ENCODE data around the gene PAK4.
A peak's percentile ranks its signal among the peaks of the same experiment; 100 is the strongest.

The PAK4 gene

DNA sequence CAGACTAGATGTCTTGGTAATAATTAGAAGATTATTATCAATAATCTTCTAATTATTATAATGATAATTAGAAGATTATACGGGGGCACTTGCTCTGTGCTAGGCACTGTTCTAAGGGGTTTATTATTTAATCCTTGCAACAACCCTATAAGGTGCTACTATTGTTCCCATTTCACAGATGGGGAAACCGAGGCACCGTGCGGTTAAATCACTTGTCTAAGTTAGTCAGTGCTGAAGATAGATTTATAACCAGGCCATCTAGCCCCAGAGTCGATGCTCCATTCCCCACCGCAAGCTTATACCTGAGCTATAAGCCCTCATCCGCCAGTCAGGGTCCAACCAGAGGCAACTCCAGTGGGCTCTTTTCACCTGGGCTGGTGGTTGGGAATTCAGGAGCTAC is 43.4 kb upstream of the PAK4 start:
- no peak for ATAC-seq (ENCODE audit: low read depth)
- DNase-seq (ENCODE audit: low spot score) = no peak
- Histone ChIP-seq H3K27me3 (ENCODE audit: insufficient read depth, poor library complexity, severe bottlenecking) (no peaks in the 10 kb centered on the region), H3K36me3 (ENCODE audit: low read depth) (peaks cover 6% of the 10 kb centered on the region), H3K4me1 (ENCODE audit: insufficient read depth, poor library complexity, severe bottlenecking) (peaks cover 15% of the 10 kb centered on the region), H3K27ac (ENCODE audit: poor library complexity, severe bottlenecking) (no peak overlapping the region), H3K4me3 (ENCODE audit: severe bottlenecking) (peak overlapping the region; percentile 44), H3K9me3 (ENCODE audit: severe bottlenecking) (no peaks in the 10 kb centered on the region)
- no peak for TF ChIP-seq CTCF (IDR thresholded peaks at IDR 0.05; ENCODE audit: poor library complexity, severe bottlenecking)

DNA sequence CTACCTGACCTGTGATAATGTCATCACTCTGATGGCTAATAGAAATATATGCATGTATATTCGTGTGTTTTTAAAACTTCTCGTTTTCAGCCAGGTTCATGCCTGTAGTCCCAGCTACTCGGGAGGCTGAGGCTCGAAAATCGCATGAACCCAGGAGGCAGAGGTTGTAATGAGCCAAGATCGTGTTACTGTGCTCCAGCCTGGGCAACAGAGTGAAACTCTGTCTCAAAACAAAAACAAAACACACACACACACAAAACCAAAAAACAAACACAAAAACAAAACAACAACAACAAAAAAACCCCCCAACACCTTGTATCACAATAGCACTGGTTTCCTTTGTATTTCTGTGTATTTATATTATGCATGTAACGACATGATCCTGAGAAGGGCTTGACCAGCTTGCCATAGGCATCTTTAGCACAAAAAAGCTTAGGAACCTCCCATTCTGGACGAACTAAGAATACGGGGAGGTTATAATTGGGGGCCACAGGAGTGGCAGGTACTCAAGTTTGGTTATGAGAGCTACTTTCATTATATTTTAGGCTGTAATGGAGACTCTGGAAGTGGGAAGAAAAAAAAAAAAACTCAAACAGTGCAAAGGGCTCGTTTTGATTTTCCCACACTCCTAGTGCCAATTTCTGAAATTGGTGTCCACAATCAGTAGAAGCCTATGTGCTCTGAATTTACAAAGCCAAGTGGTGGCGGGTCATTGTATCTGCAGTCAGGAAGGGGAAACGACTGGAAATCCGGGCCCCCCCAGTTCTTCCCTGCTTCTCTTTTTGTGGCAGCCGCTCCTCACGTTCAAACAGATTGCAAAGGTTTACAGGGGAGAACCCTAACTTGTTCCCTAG is 42.6 kb upstream of the PAK4 start:
- Histone ChIP-seq H3K27ac (ENCODE audit: poor library complexity, severe bottlenecking) (peak overlapping the region; percentile 14), H3K36me3 (ENCODE audit: low read depth) (no peaks in the 10 kb centered on the region), H3K9me3 (ENCODE audit: severe bottlenecking) (no peaks in the 10 kb centered on the region), H3K4me1 (ENCODE audit: insufficient read depth, poor library complexity, severe bottlenecking) (peaks cover 15% of the 10 kb centered on the region), H3K27me3 (ENCODE audit: insufficient read depth, poor library complexity, severe bottlenecking) (no peaks in the 10 kb centered on the region), H3K4me3 (ENCODE audit: severe bottlenecking) (peak overlapping the region; percentile 44)
- no peak for TF ChIP-seq CTCF (IDR thresholded peaks at IDR 0.05; ENCODE audit: poor library complexity, severe bottlenecking)
- ATAC-seq (ENCODE audit: low read depth) (no peak), DNase-seq (ENCODE audit: low spot score) (no peak)

- H3K4me1 ChIP-seq (ENCODE audit: insufficient read depth, poor library complexity, severe bottlenecking) = peaks cover 15% of the 10 kb centered on the region
- H3K27me3 ChIP-seq (ENCODE audit: insufficient read depth, poor library complexity, severe bottlenecking) = no peaks in the 10 kb centered on the region
- no peak for DNase-seq (ENCODE audit: low spot score)
- H3K27ac ChIP-seq (ENCODE audit: poor library complexity, severe bottlenecking) = peak overlapping the region; percentile 14
- no peaks in the 10 kb centered on the region for H3K9me3 ChIP-seq (ENCODE audit: severe bottlenecking)
- H3K4me3 ChIP-seq (ENCODE audit: severe bottlenecking) = peak overlapping the region; percentile 44
- peak; percentile 5; the same call in 2 of the 3 replicates for ATAC-seq (ENCODE audit: low read depth)
- H3K36me3 ChIP-seq (ENCODE audit: low read depth) = no peaks in the 10 kb centered on the region
- TF ChIP-seq CTCF (IDR thresholded peaks at IDR 0.05; ENCODE audit: poor library complexity, severe bottlenecking) = no peak
These were observed 42.0 kb upstream of the PAK4 start for GRCh38 chr19:39083599-39083982.

DNA sequence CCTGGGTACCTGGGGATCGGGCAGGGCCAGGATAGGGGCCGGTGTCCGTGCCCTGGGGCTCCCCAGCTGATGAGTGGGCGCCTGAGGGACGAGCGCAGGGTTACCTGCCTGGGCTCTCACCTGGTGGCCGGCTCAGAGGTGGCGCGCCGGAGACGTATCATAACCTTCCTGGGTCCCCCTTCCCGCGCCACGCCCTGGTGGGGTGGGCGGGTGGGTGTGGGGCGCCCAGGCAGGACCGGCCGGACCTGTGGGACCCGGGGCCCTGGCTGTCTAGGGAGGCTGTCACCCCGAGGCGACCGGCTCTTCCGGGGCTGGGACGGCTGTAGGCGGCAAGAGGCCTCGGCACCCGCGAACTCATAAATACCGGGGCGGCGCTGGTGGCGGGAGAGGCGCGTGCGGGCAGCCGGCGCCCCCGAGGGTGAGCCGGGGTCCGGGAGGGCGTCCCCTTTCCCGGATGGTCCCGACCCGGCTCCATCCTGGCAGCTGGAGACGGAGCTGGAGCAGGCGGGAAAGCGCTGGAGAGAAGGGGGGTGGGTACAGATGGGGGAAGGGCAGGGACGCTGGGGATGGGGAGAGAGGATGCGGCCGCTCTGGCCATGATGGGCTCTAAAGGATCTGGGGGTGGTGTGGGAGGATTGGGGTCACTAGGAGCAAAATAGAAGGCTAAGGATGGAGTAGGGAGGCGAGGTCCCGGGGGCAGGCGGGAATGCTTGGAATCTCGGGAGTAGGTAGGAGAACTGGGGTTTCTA is 41.4 kb upstream of the PAK4 start, which contains the start of gene ACP7:
TSS of gene ACP7 (plus strand) at position 386 of the 749 bp plus-strand sequence. CDS start 902 bp downstream, outside the sequence.
- no peaks in the 10 kb centered on the region for H3K27me3 ChIP-seq (ENCODE audit: insufficient read depth, poor library complexity, severe bottlenecking)
- DNase-seq (ENCODE audit: low spot score) (no peak), ATAC-seq (ENCODE audit: low read depth) (peak; percentile 76)
- H3K4me1 ChIP-seq (ENCODE audit: insufficient read depth, poor library complexity, severe bottlenecking) = peaks cover 11% of the 10 kb centered on the region
- peak within 1 kb of the TSS; percentile 44 for H3K4me3 ChIP-seq (ENCODE audit: severe bottlenecking)
- H3K27ac ChIP-seq (ENCODE audit: poor library complexity, severe bottlenecking) = peak within 1 kb of the TSS; percentile 14
- TF ChIP-seq CTCF (IDR thresholded peaks at IDR 0.05; ENCODE audit: poor library complexity, severe bottlenecking) = no peak
- H3K9me3 ChIP-seq (ENCODE audit: severe bottlenecking) = no peaks in the 10 kb centered on the region
- H3K36me3 ChIP-seq (ENCODE audit: low read depth) = no peaks in the 10 kb centered on the region

Data from RWPE2 (cell line).